Caco-2 (cell line): ENCODE measurements around the gene SDR42E1. TPM values are rescaled to one million over a fixed set of nuclear protein-coding genes. Genes with fewer than 3 reads are reported as not detected.
"Not testable (repeated sequence)": the region's sequence is repeated elsewhere in the genome, so short reads cannot be mapped to it uniquely, and the experiment has no call there.

Experiments used
- BruUV-seq: library from RNA; stranded (reverse); fragments of 400-500 nt; replicated peaks from 2 replicates; lab custom pipeline; 2021; lab: Mats Ljungman, UMichigan
- CTCF ChIA-PET: fragments of 300-600 bp; sonication (Branson Sonifier 250); formaldehyde crosslinking; loops from one replicate; lab custom pipeline; 2022; ENCODE audit warnings: antibody characterized with exemption; lab: Charles Lee
- POLR2A ChIA-PET: fragments of 300-600 bp; sonication (Branson Sonifier 250); formaldehyde crosslinking; loops from one replicate; lab custom pipeline; 2022; ENCODE audit warnings: antibody characterized with exemption; lab: Charles Lee
- DNase-seq, 2 experiments: peaks; one replicate each; pipeline versions ENCODE4 v3.0.0 to v3.0.0-alpha.2; 2020 to 2022
- H3K27me3 ChIP-seq: replicated peaks from 2 replicates; pipeline ENCODE4 v1.6.0; 2011; ENCODE audit warnings: low read length; ENCODE audit not compliant: control insufficient read depth, insufficient read depth
- H3K36me3 ChIP-seq: 2 replicates; pipeline ENCODE4 v1.5.1; 2011; ENCODE audit warnings: low read length; ENCODE audit not compliant: control insufficient read depth, insufficient read depth
- H3K4me1 ChIP-seq: fragments of 250-450 bp; sonication (Bioruptor Pico); 2 replicates; pipeline ENCODE4 v1.5.1; 2020; ENCODE audit warnings: mild to moderate bottlenecking
- H3K4me3 ChIP-seq: 2 replicates; pipeline ENCODE4 v1.5.1; 2011; ENCODE audit warnings: low read depth, mild to moderate bottlenecking, control low read depth, low read length
- H3K9me3 ChIP-seq: fragments of 250-450 bp; sonication (Bioruptor Pico); 2 replicates; pipeline ENCODE4 v1.5.1; 2020; ENCODE audit warnings: mild to moderate bottlenecking, moderate library complexity
- H3K27ac Mint-ChIP-seq: one replicate; pipeline ENCODE4 v1.8.0; 2022; ENCODE audit warnings: mixed read lengths; ENCODE audit not compliant: unreplicated experiment
- H3K27me3 Mint-ChIP-seq: one replicate; pipeline ENCODE4 v1.8.0; 2022; ENCODE audit warnings: mixed read lengths; ENCODE audit not compliant: insufficient read depth, unreplicated experiment
- H3K36me3 Mint-ChIP-seq: one replicate; pipeline ENCODE4 v1.8.0; 2022; ENCODE audit warnings: mild to moderate bottlenecking, mixed read lengths; ENCODE audit not compliant: insufficient read depth, unreplicated experiment
- H3K4me1 Mint-ChIP-seq: one replicate; pipeline ENCODE4 v1.8.0; 2022; ENCODE audit warnings: low read depth, mixed read lengths; ENCODE audit not compliant: unreplicated experiment
- H3K4me3 Mint-ChIP-seq: one replicate; pipeline ENCODE4 v1.8.0; 2022; ENCODE audit warnings: mild to moderate bottlenecking, moderate library complexity, mixed read lengths; ENCODE audit not compliant: unreplicated experiment
- H3K9me3 Mint-ChIP-seq: one replicate; pipeline ENCODE4 v1.8.0; 2022; ENCODE audit warnings: mixed read lengths; ENCODE audit not compliant: unreplicated experiment
- CTCF ChIP-seq, 2 experiments: fragments of 200-600 bp in 1 of 2; IDR thresholded peaks; 1 replicate in 1 of 2; 2 replicates in 1 of 2; pipeline versions ENCODE4 v1.5.1 to v1.8.0; 2011 to 2022; ENCODE audit warnings: antibody characterized with exemption in 1 of 2, control low read depth in 1 of 2, inconsistent platforms in 1 of 2, low read depth in 1 of 2, low read length in 1 of 2, mild to moderate bottlenecking in 1 of 2, moderate library complexity in 1 of 2; ENCODE audit not compliant: insufficient read depth in 1 of 2, severe bottlenecking in 1 of 2, unreplicated experiment in 1 of 2
- intact Hi-C: fragments of 100-400 bp; cut with micrococcal nuclease; formaldehyde crosslinking; loops from one replicate; pipeline ENCODE4 v1.10.0; 2022; ENCODE audit not compliant: unreplicated experiment
- total RNA-seq: library from RNA; stranded (reverse); gene quantifications from 2 replicates; pipeline ENCODE4 v1.2.3, GENCODE V29; 2022

SDR42E1 gene
- total RNA-seq, 1 experiment from 2014 or later = 5.3 TPM

DNA sequence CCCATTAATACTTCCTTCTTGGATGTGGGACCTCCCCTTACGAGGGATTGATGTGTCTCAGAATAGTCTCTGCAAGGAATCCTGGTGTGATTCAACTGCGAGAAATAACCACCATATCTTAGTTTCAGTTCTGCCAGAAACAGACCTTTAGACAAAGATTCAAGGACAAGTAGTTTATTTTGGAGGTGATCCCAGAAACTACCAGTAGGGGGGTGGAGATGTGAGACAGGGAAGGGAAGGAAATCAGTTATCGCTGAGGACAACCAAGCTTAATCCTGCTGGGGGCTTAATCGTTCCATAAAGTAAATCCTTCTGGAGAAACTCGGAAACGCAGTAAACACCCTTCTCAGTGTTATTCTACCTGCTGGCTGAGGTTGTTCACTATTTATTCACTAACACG, 5.0 kb upstream of the SDR42E1 start:
- Histone ChIP-seq H3K27me3 (no peaks in the 10 kb centered on the region), H3K36me3 (no peaks in the 10 kb centered on the region), H3K4me1 (no peaks in the 10 kb centered on the region), H3K9me3 (peaks cover 8% of the 10 kb centered on the region; the same call in 1 of the 2 replicates), H3K4me3 (no peak overlapping the region)
- Mint-ChIP-seq H3K4me1 (no peaks in the 10 kb centered on the region), H3K4me3 (no peak overlapping the region), H3K27ac (no peak overlapping the region), H3K27me3 (peaks cover 22% of the 10 kb centered on the region), H3K9me3 (peaks cover 10% of the 10 kb centered on the region), H3K36me3 (no peaks in the 10 kb centered on the region)
- DNase-seq = peak in 1 of 2 experiments; percentile 42
- BruUV-seq = no TSS peak
- TF ChIP-seq CTCF (IDR thresholded peaks at IDR 0.05; ENCODE audit: insufficient read depth in 1 of 2, low read depth in 1 of 2, low read length in 1 of 2, severe bottlenecking in 1 of 2, unreplicated experiment in 1 of 2) = peak; percentile 32 to 38
- CTCF ChIA-PET = no interaction called here
- intact Hi-C loops = no loop called here
- POLR2A ChIA-PET = no interaction called here

DNA sequence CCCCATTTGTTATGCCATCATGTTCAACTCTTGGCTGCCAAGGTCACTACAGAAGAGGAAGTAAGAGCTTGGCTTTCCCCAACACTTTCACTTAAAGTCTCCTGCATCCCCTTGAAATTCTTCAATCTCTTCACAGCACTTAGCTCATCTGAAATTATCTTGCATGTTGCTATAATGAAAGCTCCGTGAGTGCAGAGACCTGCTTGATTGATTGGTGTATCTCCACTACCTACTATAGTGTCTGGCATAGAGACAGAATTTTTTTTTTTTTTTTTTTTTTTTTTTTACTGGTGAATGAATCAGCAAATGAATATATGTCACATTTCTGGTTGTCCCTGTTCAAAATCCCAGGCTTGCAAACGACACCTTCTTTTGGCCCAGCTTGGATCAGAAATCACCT, 1.9 kb upstream of the SDR42E1 start:
- no peak for DNase-seq
- Histone ChIP-seq H3K9me3 (peaks cover 33% of the 10 kb centered on the region), H3K27me3 (no peaks in the 10 kb centered on the region), H3K36me3 (no peaks in the 10 kb centered on the region), H3K4me3 (no peak overlapping the region), H3K4me1 (no peaks in the 10 kb centered on the region)
- intact Hi-C loops = no loop called here
- no peak overlapping the region for H3K27ac Mint-ChIP-seq
- H3K4me3 Mint-ChIP-seq = no peak overlapping the region
- CTCF ChIA-PET = interaction anchor here (0.8 kb wide), 1 partner anchor 16 kb away, joined by 3 read pairs; no protein-coding TSS in a partner anchor
- TF ChIP-seq CTCF (IDR thresholded peaks at IDR 0.05; ENCODE audit: insufficient read depth in 1 of 2, low read depth in 1 of 2, low read length in 1 of 2, severe bottlenecking in 1 of 2, unreplicated experiment in 1 of 2) = no peak
- no peaks in the 10 kb centered on the region for H3K36me3 Mint-ChIP-seq
- peaks cover 7% of the 10 kb centered on the region for H3K27me3 Mint-ChIP-seq
- POLR2A ChIA-PET = no interaction called here
- no TSS peak for BruUV-seq
- H3K4me1 Mint-ChIP-seq = no peaks in the 10 kb centered on the region
- H3K9me3 Mint-ChIP-seq = peaks cover 33% of the 10 kb centered on the region

DNA sequence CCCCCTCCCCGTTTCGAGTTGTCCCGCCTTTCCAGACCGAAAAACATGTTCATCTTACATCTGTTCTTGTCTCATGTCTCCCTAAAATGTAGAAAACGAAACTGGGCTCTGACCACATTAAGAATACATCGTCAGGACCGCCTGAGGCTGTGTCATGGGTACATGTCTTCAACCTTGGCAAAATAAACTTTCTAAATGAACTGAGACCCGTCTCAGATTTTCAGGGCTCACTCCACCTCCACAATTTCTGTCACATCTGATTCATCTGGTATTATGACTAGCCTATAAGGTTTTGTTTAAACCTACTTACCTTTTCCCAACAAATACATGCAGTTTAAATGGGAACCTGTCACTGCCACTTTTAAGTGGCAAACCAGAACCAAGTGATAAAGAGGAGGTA, 621 bp downstream of the SDR42E1 start:
- POLR2A ChIA-PET = no interaction called here
- BruUV-seq = TSS peak; percentile 57

DNA sequence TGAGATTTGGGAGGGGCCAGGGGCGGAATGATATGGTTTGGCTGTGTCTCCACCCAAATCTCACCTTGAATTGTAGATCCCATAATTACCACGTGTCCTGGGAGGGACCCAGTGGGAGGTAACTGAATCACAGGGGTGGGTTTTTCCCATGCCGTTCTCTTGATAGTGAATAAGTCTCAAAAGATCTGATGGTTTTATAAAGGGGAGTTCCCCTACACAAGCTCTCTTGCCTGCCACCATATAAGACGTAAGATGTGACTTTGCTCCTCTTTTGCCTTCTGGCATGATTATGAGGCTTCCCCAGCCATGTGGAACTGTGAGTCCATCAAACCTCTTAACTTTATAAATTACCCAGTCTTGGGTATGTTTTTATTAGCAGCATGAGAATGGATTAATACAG, 1.5 kb downstream of the SDR42E1 start:
- DNase-seq, H3K36me3 ChIP-seq, BruUV-seq, intact Hi-C loops, CTCF ChIA-PET, H3K4me1 Mint-ChIP-seq, H3K27ac Mint-ChIP-seq, H3K27me3 ChIP-seq, H3K36me3 Mint-ChIP-seq, POLR2A ChIA-PET, H3K4me1 ChIP-seq, H3K4me3 Mint-ChIP-seq, H3K4me3 ChIP-seq, H3K27me3 Mint-ChIP-seq: not testable (repeated sequence)
- peaks cover 39% of the 10 kb centered on the region for H3K9me3 Mint-ChIP-seq
- peaks cover 33% of the 10 kb centered on the region for H3K9me3 ChIP-seq

More for the DNA sequence above, 621 bp downstream of the SDR42E1 start:
- no peak for DNase-seq
- CTCF ChIA-PET = no interaction called here
- Mint-ChIP-seq H3K36me3 (no peaks in the 10 kb centered on the region), H3K9me3 (peaks cover 39% of the 10 kb centered on the region), H3K4me1 (no peaks in the 10 kb centered on the region), H3K27me3 (peaks cover 4% of the 10 kb centered on the region), H3K4me3 (peak overlapping the region; percentile 76), H3K27ac (peak overlapping the region; percentile 63)
- H3K9me3 ChIP-seq = peaks cover 40% of the 10 kb centered on the region
- TF ChIP-seq CTCF (IDR thresholded peaks at IDR 0.05; ENCODE audit: insufficient read depth in 1 of 2, low read depth in 1 of 2, low read length in 1 of 2, severe bottlenecking in 1 of 2, unreplicated experiment in 1 of 2) = no peak
- H3K4me1 ChIP-seq = no peaks in the 10 kb centered on the region
- peak overlapping the region; percentile 41 for H3K4me3 ChIP-seq
- intact Hi-C loops = no loop called here
- H3K36me3 ChIP-seq = no peaks in the 10 kb centered on the region
- no peaks in the 10 kb centered on the region for H3K27me3 ChIP-seq
